Liver (tissue), 3 donors: ENCODE results near the gene MUC2.

Experiments used
- CTCF ChIP-seq: fragments of 150-350 bp; IDR thresholded peaks from 2 replicates; pipeline ENCODE4 v1.5.1; 2017; ENCODE audit warnings: improper control_type of control experiment, low read depth, low read length; ENCODE audit not compliant: missing input control
- EGR1 ChIP-seq, 2 donors: IDR thresholded peaks; 2 replicates each; pipeline ENCODE4 v1.6.1; 2016 to 2018; ENCODE audit warnings: antibody characterized with exemption in 2 of 2, low read depth in 2 of 2
- FOXA1 ChIP-seq: IDR thresholded peaks from 2 replicates; pipeline ENCODE4 v1.6.1; 2016; ENCODE audit warnings: antibody characterized with exemption
- FOXA2 ChIP-seq: IDR thresholded peaks from 2 replicates; pipeline ENCODE4 v1.6.1; 2016; ENCODE audit warnings: antibody characterized with exemption
- GABPA ChIP-seq, 2 donors: IDR thresholded peaks in 1 of 2; conservative IDR thresholded peaks in 1 of 2; 2 replicates each; pipeline ENCODE4 v1.6.1; 2016; ENCODE audit warnings: antibody characterized with exemption in 2 of 2, mild to moderate bottlenecking in 1 of 2, moderate library complexity in 1 of 2
- HNF4A ChIP-seq, 2 donors: conservative IDR thresholded peaks; 2 replicates each; pipeline ENCODE4 v1.6.1; 2016; ENCODE audit warnings: antibody characterized with exemption in 2 of 2, mild to moderate bottlenecking in 2 of 2
- JUND ChIP-seq, 2 donors: IDR thresholded peaks; 2 replicates each; pipeline ENCODE4 v1.6.1; 2016; ENCODE audit warnings: antibody characterized with exemption in 2 of 2
- RAD21 ChIP-seq, 2 donors: IDR thresholded peaks; 2 replicates each; pipeline ENCODE4 v1.6.1; 2016; ENCODE audit warnings: antibody characterized with exemption in 2 of 2, mild to moderate bottlenecking in 2 of 2
- SP1 ChIP-seq: IDR thresholded peaks from 2 replicates; pipeline ENCODE4 v1.6.1; 2018; ENCODE audit warnings: antibody characterized with exemption, mild to moderate bottlenecking
- TAF1 ChIP-seq: conservative IDR thresholded peaks from 2 replicates; pipeline ENCODE4 v1.6.1; 2016; ENCODE audit warnings: antibody characterized with exemption, mild to moderate bottlenecking
- ZBTB33 ChIP-seq: IDR thresholded peaks from 2 replicates; pipeline ENCODE4 v1.6.1; 2016; ENCODE audit warnings: antibody characterized with exemption
- TF ChIP-seq, protein P1 (sequence below): IDR thresholded peaks from 2 replicates; pipeline ENCODE4 v1.6.1; 2016; ENCODE audit warnings: antibody characterized with exemption, mild to moderate bottlenecking
- TF ChIP-seq, protein P2 (sequence below): IDR thresholded peaks from 2 replicates; pipeline ENCODE4 v1.6.1; 2016; ENCODE audit warnings: antibody characterized with exemption
- donor health status: healthy.
- donor health status: healthy.

- TF ChIP-seq CTCF (no peak), EGR1 (IDR thresholded peaks at IDR 0.05; ENCODE audit: low read depth in 2 of 2) (no peak), RAD21 (IDR thresholded peaks at IDR 0.05) (no peak), GABPA (IDR thresholded peaks at IDR 0.05 in 1 of 2, conservative IDR thresholded peaks at IDR 0.05 in 1 of 2) (no peak), TAF1 (no peak), ZBTB33 (no peak), SP1 (no peak), JUND (IDR thresholded peaks at IDR 0.05) (no peak), FOXA2 (no peak), HNF4A (conservative IDR thresholded peaks at IDR 0.05) (no peak), FOXA1 (no peak)
- TF ChIP-seq, protein P1, sequence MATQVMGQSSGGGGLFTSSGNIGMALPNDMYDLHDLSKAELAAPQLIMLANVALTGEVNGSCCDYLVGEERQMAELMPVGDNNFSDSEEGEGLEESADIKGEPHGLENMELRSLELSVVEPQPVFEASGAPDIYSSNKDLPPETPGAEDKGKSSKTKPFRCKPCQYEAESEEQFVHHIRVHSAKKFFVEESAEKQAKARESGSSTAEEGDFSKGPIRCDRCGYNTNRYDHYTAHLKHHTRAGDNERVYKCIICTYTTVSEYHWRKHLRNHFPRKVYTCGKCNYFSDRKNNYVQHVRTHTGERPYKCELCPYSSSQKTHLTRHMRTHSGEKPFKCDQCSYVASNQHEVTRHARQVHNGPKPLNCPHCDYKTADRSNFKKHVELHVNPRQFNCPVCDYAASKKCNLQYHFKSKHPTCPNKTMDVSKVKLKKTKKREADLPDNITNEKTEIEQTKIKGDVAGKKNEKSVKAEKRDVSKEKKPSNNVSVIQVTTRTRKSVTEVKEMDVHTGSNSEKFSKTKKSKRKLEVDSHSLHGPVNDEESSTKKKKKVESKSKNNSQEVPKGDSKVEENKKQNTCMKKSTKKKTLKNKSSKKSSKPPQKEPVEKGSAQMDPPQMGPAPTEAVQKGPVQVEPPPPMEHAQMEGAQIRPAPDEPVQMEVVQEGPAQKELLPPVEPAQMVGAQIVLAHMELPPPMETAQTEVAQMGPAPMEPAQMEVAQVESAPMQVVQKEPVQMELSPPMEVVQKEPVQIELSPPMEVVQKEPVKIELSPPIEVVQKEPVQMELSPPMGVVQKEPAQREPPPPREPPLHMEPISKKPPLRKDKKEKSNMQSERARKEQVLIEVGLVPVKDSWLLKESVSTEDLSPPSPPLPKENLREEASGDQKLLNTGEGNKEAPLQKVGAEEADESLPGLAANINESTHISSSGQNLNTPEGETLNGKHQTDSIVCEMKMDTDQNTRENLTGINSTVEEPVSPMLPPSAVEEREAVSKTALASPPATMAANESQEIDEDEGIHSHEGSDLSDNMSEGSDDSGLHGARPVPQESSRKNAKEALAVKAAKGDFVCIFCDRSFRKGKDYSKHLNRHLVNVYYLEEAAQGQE: no peak
- TF ChIP-seq, protein P2, sequence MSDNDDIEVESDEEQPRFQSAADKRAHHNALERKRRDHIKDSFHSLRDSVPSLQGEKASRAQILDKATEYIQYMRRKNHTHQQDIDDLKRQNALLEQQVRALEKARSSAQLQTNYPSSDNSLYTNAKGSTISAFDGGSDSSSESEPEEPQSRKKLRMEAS: no peak
Observed at GRCh38 chr11:1051356-1052132, 23.1 kb upstream of the MUC2 start.
